Body of pancreas (tissue), 4 donors: ENCODE results near the gene COL12A1.

Experiments
- POLR2A ChIP-seq, 3 donors: fragments of 450-650 bp; IDR thresholded peaks; one replicate each; pipeline ENCODE4 v1.6.1; 2016; ENCODE audit warnings: antibody characterized with exemption in 3 of 3, mild to moderate bottlenecking in 2 of 3
- TF ChIP-seq, protein P1 (sequence below), 7 experiments: fragments of 450-650 bp in 4 of 7; fragments of 200-600 bp in 3 of 7; sonication (generic) in 3 of 7; IDR thresholded peaks; one replicate each; pipeline ENCODE4 v1.5.1; 2016 to 2019; ENCODE audit warnings: antibody characterized with exemption in 7 of 7

DNA sequence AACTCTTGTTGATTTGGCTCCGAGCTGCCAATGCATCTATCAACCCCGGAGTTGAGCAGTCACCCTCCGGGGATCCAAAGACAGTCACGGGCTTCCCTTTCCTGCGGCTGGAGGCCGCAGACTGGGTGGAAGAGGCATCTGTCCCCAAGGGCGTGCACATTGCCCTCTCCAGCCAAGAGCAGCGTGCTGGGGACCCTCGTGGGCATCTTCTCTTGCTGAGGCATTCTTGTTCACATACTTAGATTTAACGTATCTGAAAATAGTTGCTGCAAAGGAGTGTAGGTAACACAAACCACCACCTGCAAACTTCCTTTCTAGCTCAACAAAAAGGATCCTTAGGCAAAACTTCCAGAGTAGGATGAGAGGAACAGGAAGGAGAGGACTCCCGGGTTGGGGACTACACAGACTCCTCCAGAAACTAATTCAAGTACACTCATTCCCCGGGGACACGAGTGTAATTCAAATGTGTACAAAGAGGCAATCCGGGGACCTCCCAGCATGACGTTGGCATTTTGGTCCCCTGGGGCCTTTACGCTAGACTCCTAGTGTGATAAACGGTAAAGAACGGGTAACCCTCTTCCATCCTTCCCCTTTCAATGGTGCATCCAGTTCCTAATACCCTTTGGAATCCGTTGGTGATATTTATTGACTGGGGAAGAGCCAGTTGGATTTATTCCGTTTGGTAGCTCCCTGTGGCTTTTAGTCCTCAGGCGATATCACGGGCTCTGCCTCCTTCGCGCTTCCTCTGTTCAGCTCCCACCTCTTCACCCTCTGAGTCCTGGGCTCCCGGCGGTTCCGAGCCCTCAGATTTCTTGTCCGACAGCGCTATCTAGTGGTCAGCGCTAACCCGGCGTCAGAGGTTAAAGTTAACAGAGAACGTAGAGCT lies 2.7 kb upstream of the COL12A1 start:
- TF ChIP-seq, protein P1, sequence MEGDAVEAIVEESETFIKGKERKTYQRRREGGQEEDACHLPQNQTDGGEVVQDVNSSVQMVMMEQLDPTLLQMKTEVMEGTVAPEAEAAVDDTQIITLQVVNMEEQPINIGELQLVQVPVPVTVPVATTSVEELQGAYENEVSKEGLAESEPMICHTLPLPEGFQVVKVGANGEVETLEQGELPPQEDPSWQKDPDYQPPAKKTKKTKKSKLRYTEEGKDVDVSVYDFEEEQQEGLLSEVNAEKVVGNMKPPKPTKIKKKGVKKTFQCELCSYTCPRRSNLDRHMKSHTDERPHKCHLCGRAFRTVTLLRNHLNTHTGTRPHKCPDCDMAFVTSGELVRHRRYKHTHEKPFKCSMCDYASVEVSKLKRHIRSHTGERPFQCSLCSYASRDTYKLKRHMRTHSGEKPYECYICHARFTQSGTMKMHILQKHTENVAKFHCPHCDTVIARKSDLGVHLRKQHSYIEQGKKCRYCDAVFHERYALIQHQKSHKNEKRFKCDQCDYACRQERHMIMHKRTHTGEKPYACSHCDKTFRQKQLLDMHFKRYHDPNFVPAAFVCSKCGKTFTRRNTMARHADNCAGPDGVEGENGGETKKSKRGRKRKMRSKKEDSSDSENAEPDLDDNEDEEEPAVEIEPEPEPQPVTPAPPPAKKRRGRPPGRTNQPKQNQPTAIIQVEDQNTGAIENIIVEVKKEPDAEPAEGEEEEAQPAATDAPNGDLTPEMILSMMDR (IDR thresholded peaks at IDR 0.05) = peak; percentile 58 to 91 (median 86)
- TF ChIP-seq POLR2A (IDR thresholded peaks at IDR 0.05) = no peak
